H9 (cell line): ENCODE results near the gene SUMF1. TPM values are rescaled to one million over a fixed set of nuclear protein-coding genes. Genes with fewer than 3 reads are reported as not detected.

Source experiments
- DNase-seq: peaks from one replicate; pipeline ENCODE4 v3.0.0-alpha.2; 2017
- H2AFZ ChIP-seq: one replicate; pipeline ENCODE4 v1.6.1; 2013; ENCODE audit warnings: mild to moderate bottlenecking, low read length, control low read depth, moderate library complexity
- H2AK5ac ChIP-seq: 2 replicates; pipeline ENCODE4 v1.6.1; 2013; ENCODE audit warnings: low read length, control low read depth, mixed read lengths; ENCODE audit not compliant: insufficient read length
- H2BK120ac ChIP-seq: one replicate; pipeline ENCODE4 v1.6.1; 2013; ENCODE audit warnings: low read depth, mild to moderate bottlenecking, low read length, control low read depth, inconsistent platforms; ENCODE audit not compliant: poor library complexity, severe bottlenecking
- H2BK12ac ChIP-seq: 2 replicates; pipeline ENCODE4 v1.6.1; 2013; ENCODE audit warnings: low read length, control low read depth, mixed read lengths, low read depth; ENCODE audit not compliant: insufficient read length
- H2BK15ac ChIP-seq: 2 replicates; pipeline ENCODE4 v1.6.1; 2013; ENCODE audit warnings: low read depth, low read length, control low read depth
- H2BK20ac ChIP-seq: one replicate; pipeline ENCODE4 v1.6.1; 2013; ENCODE audit warnings: low read depth, mild to moderate bottlenecking, low read length, control low read depth, inconsistent platforms; ENCODE audit not compliant: poor library complexity, severe bottlenecking
- H2BK5ac ChIP-seq: 2 replicates; pipeline ENCODE4 v1.6.1; 2013; ENCODE audit warnings: low read length, control low read depth, mixed read lengths; ENCODE audit not compliant: insufficient read length
- H3K14ac ChIP-seq: 2 replicates; pipeline ENCODE4 v1.6.1; 2013; ENCODE audit warnings: low read length, control low read depth; ENCODE audit not compliant: insufficient read depth
- H3K18ac ChIP-seq: 2 replicates; pipeline ENCODE4 v1.6.1; 2013; ENCODE audit warnings: low read depth, mild to moderate bottlenecking, mixed read lengths, low read length, control low read depth; ENCODE audit not compliant: insufficient read length
- H3K23ac ChIP-seq: 2 replicates; pipeline ENCODE4 v1.6.1; 2013; ENCODE audit warnings: low read length, control low read depth, mixed read lengths, low read depth; ENCODE audit not compliant: insufficient read length
- H3K23me2 ChIP-seq: 2 replicates; pipeline ENCODE4 v1.6.1; 2013; ENCODE audit warnings: low read depth, mild to moderate bottlenecking, mixed read lengths, low read length, control low read depth; ENCODE audit not compliant: insufficient read length, poor library complexity, severe bottlenecking
- H3K27ac ChIP-seq: 2 replicates; pipeline ENCODE4 v1.5.1; 2013; ENCODE audit warnings: low read length, control low read depth, mixed read lengths, low read depth; ENCODE audit not compliant: insufficient read length
- H3K27me3 ChIP-seq: 2 replicates; pipeline ENCODE4 v1.6.1; 2013; ENCODE audit warnings: low read length, control low read depth, inconsistent platforms; ENCODE audit not compliant: insufficient read depth
- H3K4ac ChIP-seq: 2 replicates; pipeline ENCODE4 v1.6.1; 2013; ENCODE audit warnings: low read depth, mild to moderate bottlenecking, control low read depth, inconsistent platforms, low read length, moderate library complexity
- H3K4me1 ChIP-seq: 2 replicates; pipeline ENCODE4 v1.6.1; 2013; ENCODE audit warnings: low read length, control low read depth, inconsistent platforms; ENCODE audit not compliant: insufficient read depth
- H3K4me2 ChIP-seq: 2 replicates; pipeline ENCODE4 v1.6.1; 2013; ENCODE audit warnings: low read length, control low read depth, mixed read lengths; ENCODE audit not compliant: insufficient read length, insufficient read depth
- H3K56ac ChIP-seq: 2 replicates; pipeline ENCODE4 v1.6.1; 2013; ENCODE audit warnings: low read depth, mild to moderate bottlenecking, mixed read lengths, low read length, control low read depth; ENCODE audit not compliant: insufficient read length
- H3K79me1 ChIP-seq: 2 replicates; pipeline ENCODE4 v1.6.1; 2013; ENCODE audit warnings: low read depth, mild to moderate bottlenecking, moderate library complexity, low read length, control low read depth, inconsistent platforms; ENCODE audit not compliant: insufficient read depth, poor library complexity, severe bottlenecking
- H3K79me2 ChIP-seq: 2 replicates; pipeline ENCODE4 v1.6.1; 2013; ENCODE audit warnings: low read length, control low read depth, inconsistent platforms; ENCODE audit not compliant: insufficient read depth
- H3K9ac ChIP-seq: 2 replicates; pipeline ENCODE4 v1.6.1; 2013; ENCODE audit warnings: low read length, control low read depth, mixed read lengths; ENCODE audit not compliant: insufficient read length; ENCODE audit errors: extremely low read depth
- H3K9me3 ChIP-seq: one replicate; pipeline ENCODE4 v1.6.1; 2013; ENCODE audit warnings: low read depth, low read length, inconsistent platforms; ENCODE audit not compliant: control insufficient read depth
- H3T11ph ChIP-seq: one replicate; pipeline ENCODE4 v1.6.1; 2013; ENCODE audit warnings: mild to moderate bottlenecking, low read length, control low read depth, inconsistent platforms
- H4K20me1 ChIP-seq: one replicate; pipeline ENCODE4 v1.6.1; 2013; ENCODE audit not compliant: control insufficient read depth, insufficient read length, insufficient read depth
- H4K5ac ChIP-seq: 2 replicates; pipeline ENCODE4 v1.6.1; 2013; ENCODE audit warnings: low read depth, mild to moderate bottlenecking, mixed read lengths, low read length, control low read depth; ENCODE audit not compliant: insufficient read length
- H4K8ac ChIP-seq: replicated peaks from 2 replicates; pipeline ENCODE4 v1.6.1; 2013; ENCODE audit warnings: low read length, control low read depth, mixed read lengths, low read depth; ENCODE audit not compliant: insufficient read length
- H4K91ac ChIP-seq: 2 replicates; pipeline ENCODE4 v1.6.1; 2013; ENCODE audit warnings: low read depth, mild to moderate bottlenecking, moderate library complexity, mixed read lengths, low read length, control low read depth; ENCODE audit not compliant: insufficient read length
- H3K27ac Mint-ChIP-seq, 3 experiments: 2 replicates in 2 of 3; 3 replicates in 1 of 3; pipeline ENCODE4 v1.8.0; 2020 to 2021; ENCODE audit warnings: mixed read lengths in 3 of 3, mild to moderate bottlenecking in 1 of 3, moderate library complexity in 1 of 3
- H3K27me3 Mint-ChIP-seq: 2 replicates; pipeline ENCODE4 v1.8.0; 2021; ENCODE audit warnings: low read depth, mild to moderate bottlenecking, moderate library complexity, mixed read lengths
- H3K36me3 Mint-ChIP-seq, 3 experiments: 2 replicates in 2 of 3; 3 replicates in 1 of 3; pipeline ENCODE4 v1.8.0; 2020 to 2021; ENCODE audit warnings: low read depth in 3 of 3, mixed read lengths in 3 of 3; ENCODE audit not compliant: insufficient read depth in 1 of 3
- H3K4me1 Mint-ChIP-seq, 2 experiments: 2 replicates each; pipeline ENCODE4 v1.8.0; 2020; ENCODE audit warnings: mixed read lengths in 2 of 2
- H3K4me3 Mint-ChIP-seq, 2 experiments: 2 replicates in 1 of 2; 3 replicates in 1 of 2; pipeline ENCODE4 v1.8.0; 2020 to 2021; ENCODE audit warnings: mild to moderate bottlenecking in 2 of 2, mixed read lengths in 2 of 2, moderate library complexity in 1 of 2
- H3K9me3 Mint-ChIP-seq, 2 experiments: 2 replicates in 1 of 2; 3 replicates in 1 of 2; pipeline ENCODE4 v1.8.0; 2020; ENCODE audit warnings: mild to moderate bottlenecking in 2 of 2, mixed read lengths in 2 of 2, moderate library complexity in 1 of 2
- total RNA-seq: library from RNA; stranded (reverse); gene quantifications from 2 replicates; pipeline ENCODE4 v1.2.1, GENCODE V29; 2021
- TF ChIP-seq, protein P1 (sequence below): fragments of 200-600 bp; sonication (generic); conservative IDR thresholded peaks from 3 replicates; pipeline ENCODE4 v1.8.0; 2021; ENCODE audit warnings: antibody characterized with exemption, mild to moderate bottlenecking

Gene SUMF1
- total RNA-seq, 1 experiment from 2014 or later: 9.5 TPM

- H3K23ac ChIP-seq: no peak overlapping the region
- H4K5ac ChIP-seq: no peak overlapping the region
- H4K20me1 ChIP-seq: no peaks in the 10 kb centered on the region
- peaks cover 3% of the 10 kb centered on the region for H3K79me1 ChIP-seq
- no peak overlapping the region for H4K8ac ChIP-seq
- no peak overlapping the region for H3K56ac ChIP-seq
- no peaks in the 10 kb centered on the region for H3K27me3 ChIP-seq
- H3K79me2 ChIP-seq: no peaks in the 10 kb centered on the region
- no peak for DNase-seq
- H2BK20ac ChIP-seq: no peak overlapping the region
- peaks cover 7% of the 10 kb centered on the region; the same call in 1 of the 2 replicates for H3K4me1 ChIP-seq
- H2BK12ac ChIP-seq: no peak overlapping the region
- no peaks in the 10 kb centered on the region; a peak in 1 of 5 replicates for H3K9me3 Mint-ChIP-seq
- no peak overlapping the region for H2BK120ac ChIP-seq
- no peak overlapping the region for H2AFZ ChIP-seq
- no peak overlapping the region for H3K14ac ChIP-seq
- peaks cover 29 to 38% of the 10 kb centered on the region in 2 experiments for H3K4me1 Mint-ChIP-seq
- no peak overlapping the region for H3T11ph ChIP-seq
- H2BK15ac ChIP-seq: no peak overlapping the region
- H3K36me3 Mint-ChIP-seq: peaks cover 25 to 35% (median 34%) of the 10 kb centered on the region in 3 experiments
- TF ChIP-seq, protein P1, sequence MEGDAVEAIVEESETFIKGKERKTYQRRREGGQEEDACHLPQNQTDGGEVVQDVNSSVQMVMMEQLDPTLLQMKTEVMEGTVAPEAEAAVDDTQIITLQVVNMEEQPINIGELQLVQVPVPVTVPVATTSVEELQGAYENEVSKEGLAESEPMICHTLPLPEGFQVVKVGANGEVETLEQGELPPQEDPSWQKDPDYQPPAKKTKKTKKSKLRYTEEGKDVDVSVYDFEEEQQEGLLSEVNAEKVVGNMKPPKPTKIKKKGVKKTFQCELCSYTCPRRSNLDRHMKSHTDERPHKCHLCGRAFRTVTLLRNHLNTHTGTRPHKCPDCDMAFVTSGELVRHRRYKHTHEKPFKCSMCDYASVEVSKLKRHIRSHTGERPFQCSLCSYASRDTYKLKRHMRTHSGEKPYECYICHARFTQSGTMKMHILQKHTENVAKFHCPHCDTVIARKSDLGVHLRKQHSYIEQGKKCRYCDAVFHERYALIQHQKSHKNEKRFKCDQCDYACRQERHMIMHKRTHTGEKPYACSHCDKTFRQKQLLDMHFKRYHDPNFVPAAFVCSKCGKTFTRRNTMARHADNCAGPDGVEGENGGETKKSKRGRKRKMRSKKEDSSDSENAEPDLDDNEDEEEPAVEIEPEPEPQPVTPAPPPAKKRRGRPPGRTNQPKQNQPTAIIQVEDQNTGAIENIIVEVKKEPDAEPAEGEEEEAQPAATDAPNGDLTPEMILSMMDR: no peak
- H3K4me2 ChIP-seq: no peak overlapping the region
- H4K91ac ChIP-seq: no peak overlapping the region
- H2BK5ac ChIP-seq: no peak overlapping the region
- H3K9ac ChIP-seq: no peak overlapping the region
- no peak overlapping the region for H3K18ac ChIP-seq
- H3K27ac Mint-ChIP-seq: no peak overlapping the region
- no peak overlapping the region for H3K4ac ChIP-seq
- no peak overlapping the region for H3K4me3 Mint-ChIP-seq
- H3K27me3 Mint-ChIP-seq: no peaks in the 10 kb centered on the region
- no peak overlapping the region for H3K27ac ChIP-seq
- H3K23me2 ChIP-seq: no peaks in the 10 kb centered on the region
- no peak overlapping the region for H2AK5ac ChIP-seq
- no peaks in the 10 kb centered on the region for H3K9me3 ChIP-seq
Measured at GRCh38 chr3:4311496-4311895, 155.6 kb downstream of the SUMF1 start.

Other genes with a start within 250 kb of the SUMF1 start
- gene SETMAR, start 163.9 kb downstream of the SUMF1 start, total RNA-seq: 28.6 and 29.1 TPM in 2 replicates
- 1.8 and 4.2 TPM in 2 replicates for gene ITPR1, start 26.1 kb upstream of the SUMF1 start, total RNA-seq